Measurements from ENCODE around the gene KRTAP20-1.

Gene KRTAP20-1

GRCh38 chr21:30634906-30635305, 18.7 kb downstream of the KRTAP20-1 start, which contains the start of gene KRTAP20-2:
Gene KRTAP20-2, plus strand, starts transcription at chr21:30635206. Its CDS starts 58 bp downstream, at chr21:30635264.
- H4K20me1 ChIP-seq (ENCODE audit: control insufficient read depth, insufficient read depth, low read depth, low read length), result no peaks in the 10 kb centered on the region
- no peak within 1 kb of the TSS for H3K4me3 ChIP-seq (ENCODE audit: low read length)
- H3K4me2 ChIP-seq (ENCODE audit: low read length), result no peak within 1 kb of the TSS
- H3K9me2 ChIP-seq (replicated peaks; ENCODE audit: control insufficient read depth, low read length), result no peaks in the 10 kb centered on the region
- no peaks in the 10 kb centered on the region for H3F3A ChIP-seq (ENCODE audit: control insufficient read depth, insufficient read depth)
- no peak within 1 kb of the TSS for H3K27ac ChIP-seq (ENCODE audit: low read depth, low read length)
- no peaks in the 10 kb centered on the region for H3K4me1 ChIP-seq (ENCODE audit: control insufficient read depth, low read length)
- no peaks in the 10 kb centered on the region for H3K36me3 ChIP-seq (ENCODE audit: control insufficient read depth, low read length)
- peaks cover 2% of the 10 kb centered on the region; the same call in 1 of the 2 replicates for H3K9me3 ChIP-seq (ENCODE audit: control insufficient read depth, insufficient read depth, low read length)
- no peaks in the 10 kb centered on the region for H3K79me2 ChIP-seq (ENCODE audit: control insufficient read depth, low read length)
- no peaks in the 10 kb centered on the region for H3K27me3 ChIP-seq (ENCODE audit: control insufficient read depth, low read length)
- TF ChIP-seq CTCF (IDR thresholded peaks at IDR 0.05; ENCODE audit: low read depth, low read length, poor library complexity, severe bottlenecking) (no peak), EZH2phosphoT487 (IDR thresholded peaks at IDR 0.05; ENCODE audit: borderline replicate concordance, low read length) (no peak)

GRCh38 chr21:30638686-30639085, 22.5 kb downstream of the KRTAP20-1 start:
- no peaks in the 10 kb centered on the region for H3K9me3 ChIP-seq (ENCODE audit: control insufficient read depth, insufficient read depth, low read length)
- H3K27me3 ChIP-seq (ENCODE audit: control insufficient read depth, low read length), result no peaks in the 10 kb centered on the region
- no peaks in the 10 kb centered on the region for H4K20me1 ChIP-seq (ENCODE audit: control insufficient read depth, insufficient read depth, low read depth, low read length)
- H3K36me3 ChIP-seq (ENCODE audit: control insufficient read depth, low read length), result no peaks in the 10 kb centered on the region
- no peak overlapping the region for H3K4me3 ChIP-seq (ENCODE audit: low read length)
- no peak overlapping the region for H3K27ac ChIP-seq (ENCODE audit: low read depth, low read length)
- no peaks in the 10 kb centered on the region for H3K9me2 ChIP-seq (replicated peaks; ENCODE audit: control insufficient read depth, low read length)
- H3K4me1 ChIP-seq (ENCODE audit: control insufficient read depth, low read length), result no peaks in the 10 kb centered on the region
- no peak overlapping the region for H3K4me2 ChIP-seq (ENCODE audit: low read length)
- H3K79me2 ChIP-seq (ENCODE audit: control insufficient read depth, low read length), result no peaks in the 10 kb centered on the region
- no peaks in the 10 kb centered on the region for H3F3A ChIP-seq (ENCODE audit: control insufficient read depth, insufficient read depth)
- TF ChIP-seq EZH2phosphoT487 (IDR thresholded peaks at IDR 0.05; ENCODE audit: borderline replicate concordance, low read length) (no peak), CTCF (IDR thresholded peaks at IDR 0.05; ENCODE audit: low read depth, low read length, poor library complexity, severe bottlenecking) (no peak)

- H3K9me3 ChIP-seq (ENCODE audit: control insufficient read depth, insufficient read depth, low read length), result no peaks in the 10 kb centered on the region
- no peaks in the 10 kb centered on the region for H3F3A ChIP-seq (ENCODE audit: control insufficient read depth, insufficient read depth)
- H3K4me2 ChIP-seq (ENCODE audit: low read length), result no peak within 1 kb of the TSS
- TF ChIP-seq CTCF (IDR thresholded peaks at IDR 0.05; ENCODE audit: low read depth, low read length, poor library complexity, severe bottlenecking) (no peak), EZH2phosphoT487 (IDR thresholded peaks at IDR 0.05; ENCODE audit: borderline replicate concordance, low read length) (no peak)
- H3K27me3 ChIP-seq (ENCODE audit: control insufficient read depth, low read length), result no peaks in the 10 kb centered on the region
- no peaks in the 10 kb centered on the region for H3K36me3 ChIP-seq (ENCODE audit: control insufficient read depth, low read length)
- no peak within 1 kb of the TSS for H3K4me3 ChIP-seq (ENCODE audit: low read length)
- H3K4me1 ChIP-seq (ENCODE audit: control insufficient read depth, low read length), result no peaks in the 10 kb centered on the region
- no peaks in the 10 kb centered on the region for H4K20me1 ChIP-seq (ENCODE audit: control insufficient read depth, insufficient read depth, low read depth, low read length)
- H3K79me2 ChIP-seq (ENCODE audit: control insufficient read depth, low read length), result no peaks in the 10 kb centered on the region
- no peaks in the 10 kb centered on the region for H3K9me2 ChIP-seq (replicated peaks; ENCODE audit: control insufficient read depth, low read length)
- no peak within 1 kb of the TSS for H3K27ac ChIP-seq (ENCODE audit: low read depth, low read length)
These were observed 26.3 kb downstream of the KRTAP20-1 start, which contains the start of gene KRTAP20-3 for GRCh38 chr21:30642564-30642963. Gene KRTAP20-3, plus strand, starts transcription at chr21:30642864.

All from DOHH2 (cell line).